Endothelial cell of hepatic sinusoid (primary cell): ENCODE measurements around the gene CREB5.
"Not testable (repeated sequence)": the region's sequence is repeated elsewhere in the genome, so short reads cannot be mapped to it uniquely, and the experiment has no call there.

Experiments used
- in situ Hi-C: cut with HindIII; loops from 2 replicates; pipeline ENCODE4 v1.10.0; 2017; ENCODE audit warnings: low sequenced_read_pairs

The CREB5 gene, protein sequence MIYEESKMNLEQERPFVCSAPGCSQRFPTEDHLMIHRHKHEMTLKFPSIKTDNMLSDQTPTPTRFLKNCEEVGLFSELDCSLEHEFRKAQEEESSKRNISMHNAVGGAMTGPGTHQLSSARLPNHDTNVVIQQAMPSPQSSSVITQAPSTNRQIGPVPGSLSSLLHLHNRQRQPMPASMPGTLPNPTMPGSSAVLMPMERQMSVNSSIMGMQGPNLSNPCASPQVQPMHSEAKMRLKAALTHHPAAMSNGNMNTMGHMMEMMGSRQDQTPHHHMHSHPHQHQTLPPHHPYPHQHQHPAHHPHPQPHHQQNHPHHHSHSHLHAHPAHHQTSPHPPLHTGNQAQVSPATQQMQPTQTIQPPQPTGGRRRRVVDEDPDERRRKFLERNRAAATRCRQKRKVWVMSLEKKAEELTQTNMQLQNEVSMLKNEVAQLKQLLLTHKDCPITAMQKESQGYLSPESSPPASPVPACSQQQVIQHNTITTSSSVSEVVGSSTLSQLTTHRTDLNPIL

DNA sequence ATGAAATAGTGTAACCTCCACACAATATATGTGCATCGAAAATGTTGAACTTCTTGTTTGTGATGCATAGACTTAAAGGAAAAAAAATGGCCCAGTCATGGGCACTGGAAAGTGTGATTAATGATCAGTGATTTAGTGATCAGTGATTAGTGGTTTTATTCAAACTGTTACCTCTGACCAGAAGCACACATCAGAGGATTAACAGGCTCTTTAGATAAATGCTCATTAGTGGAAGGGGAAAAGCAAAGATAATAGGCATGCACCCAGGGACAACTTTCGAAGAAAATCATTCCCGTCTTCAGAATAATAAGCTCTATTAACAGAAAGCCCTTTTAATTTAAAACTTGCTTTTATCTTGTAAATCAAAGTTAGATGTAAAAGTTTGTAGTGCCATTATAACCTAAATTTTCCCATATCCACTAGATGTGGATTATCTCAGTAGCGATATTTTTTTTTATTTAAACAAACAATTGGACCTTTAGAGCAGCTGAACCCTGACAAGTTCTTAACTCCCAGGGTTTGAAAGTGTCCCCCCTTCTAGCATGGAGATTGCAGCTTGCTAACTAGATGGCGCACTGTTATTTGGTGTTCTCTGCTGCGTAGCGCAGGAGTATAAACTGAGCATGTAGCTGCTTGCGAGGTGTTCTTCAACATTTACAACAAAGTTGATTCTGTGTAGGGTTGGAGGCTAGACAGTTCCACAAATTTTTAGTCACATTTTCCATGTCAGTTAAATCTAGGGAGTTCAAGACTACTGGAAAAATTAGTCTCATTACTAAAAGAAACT lies at the start of gene CREB5:
Gene CREB5 (plus strand): TSS at position 643 of the 787 bp plus-strand sequence. CDS start 397 bp downstream, outside the sequence.
- in situ Hi-C loops, result no loop called here

DNA sequence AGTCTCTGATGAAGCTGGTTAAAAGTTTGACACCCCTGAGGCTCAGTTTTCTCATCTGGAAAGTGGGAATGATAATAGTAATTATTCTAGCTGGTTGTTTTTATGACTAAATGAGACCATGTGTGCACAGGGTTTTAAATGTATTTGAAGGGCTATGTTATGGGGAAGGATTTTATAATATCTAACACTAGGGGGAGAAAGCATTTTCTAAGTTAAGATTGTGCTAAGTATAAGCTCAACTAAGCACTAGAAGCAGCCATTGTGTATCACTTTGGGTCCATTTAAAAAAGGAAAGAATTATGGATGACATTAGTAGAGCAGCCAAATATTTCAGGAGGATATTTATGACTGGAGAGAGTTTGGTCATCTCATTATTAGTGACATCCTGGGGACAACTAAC lies 49.5 kb upstream of the CREB5 start:
- in situ Hi-C loops, result no loop called here

GRCh38 chr7:28364082-28364481 lies 48.2 kb upstream of the CREB5 start:
- in situ Hi-C loops, result no loop called here

GRCh38 chr7:28369523-28369922 lies 42.8 kb upstream of the CREB5 start:
- in situ Hi-C loops, result no loop called here

DNA sequence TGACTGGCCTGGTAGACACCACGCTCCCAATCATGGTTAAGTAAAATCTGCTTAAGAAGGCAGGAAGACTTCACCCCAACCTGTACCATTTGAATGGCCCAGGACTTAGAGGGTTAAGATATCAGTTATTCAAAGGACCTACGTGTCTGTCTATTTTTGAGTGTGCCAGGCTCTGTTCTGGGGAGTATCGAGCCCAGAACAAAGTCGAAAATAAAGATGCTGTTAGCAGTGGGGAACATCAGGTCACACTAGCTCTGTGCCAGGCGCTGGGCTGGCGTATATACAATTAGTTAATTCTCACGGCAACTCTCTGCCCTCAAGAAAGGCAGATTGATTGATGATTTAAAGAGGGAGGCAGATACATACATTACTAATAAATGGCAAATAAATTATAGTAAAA lies 40.5 kb upstream of the CREB5 start:
- in situ Hi-C loops, result no loop called here

GRCh38 chr7:28373990-28374389 lies 38.3 kb upstream of the CREB5 start:
- in situ Hi-C loops, result no loop called here

- in situ Hi-C loops, result no loop called here
Measured at GRCh38 chr7:28375729-28376128, 36.6 kb upstream of the CREB5 start.

DNA sequence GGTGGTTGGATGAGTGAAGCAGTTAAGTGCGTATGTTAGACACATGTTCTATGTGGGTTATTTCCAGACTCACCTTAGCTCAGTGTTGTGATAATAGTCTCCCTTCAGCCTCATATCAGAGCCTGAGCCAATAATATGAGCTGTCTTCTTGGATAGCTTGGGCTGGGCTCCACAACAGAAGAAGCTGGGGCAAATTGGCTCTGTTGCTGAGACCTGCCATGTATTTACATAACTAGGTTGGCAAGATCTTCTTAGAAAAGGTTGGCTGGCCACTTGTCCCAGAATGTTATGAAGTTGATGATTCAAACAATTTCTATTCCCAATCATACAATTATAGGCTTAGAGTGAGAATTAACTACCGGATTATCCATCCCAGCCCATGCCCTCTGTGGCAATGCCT lies 35.7 kb upstream of the CREB5 start:
- in situ Hi-C loops, result no loop called here

DNA sequence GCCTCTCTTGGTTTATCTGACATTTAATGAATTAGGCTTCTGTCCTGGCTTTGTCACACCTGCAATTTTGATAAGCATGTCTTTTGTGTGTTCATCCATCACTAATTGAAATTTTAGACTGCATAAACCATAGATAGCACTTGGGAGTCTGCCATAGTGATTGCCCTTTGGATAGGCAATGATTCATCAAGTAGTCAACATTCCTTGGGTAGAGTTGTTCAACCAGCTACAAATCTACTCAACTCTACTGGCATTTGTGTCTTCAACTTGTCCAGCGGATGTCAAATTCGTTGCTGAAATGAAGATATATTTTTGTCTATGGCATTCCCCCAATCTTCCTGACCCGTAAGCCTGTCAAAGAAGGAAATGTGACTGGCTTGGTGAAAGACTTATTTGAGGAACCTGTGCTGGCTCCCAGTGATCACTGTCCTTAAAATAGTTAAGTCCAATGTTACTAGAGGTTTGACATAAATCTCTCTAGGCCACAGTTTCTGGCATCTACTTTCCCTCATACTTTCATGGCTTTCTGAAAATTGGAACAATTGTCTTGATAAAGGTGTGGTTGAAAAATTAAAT lies 33.7 kb upstream of the CREB5 start:
- in situ Hi-C loops, result no loop called here

DNA sequence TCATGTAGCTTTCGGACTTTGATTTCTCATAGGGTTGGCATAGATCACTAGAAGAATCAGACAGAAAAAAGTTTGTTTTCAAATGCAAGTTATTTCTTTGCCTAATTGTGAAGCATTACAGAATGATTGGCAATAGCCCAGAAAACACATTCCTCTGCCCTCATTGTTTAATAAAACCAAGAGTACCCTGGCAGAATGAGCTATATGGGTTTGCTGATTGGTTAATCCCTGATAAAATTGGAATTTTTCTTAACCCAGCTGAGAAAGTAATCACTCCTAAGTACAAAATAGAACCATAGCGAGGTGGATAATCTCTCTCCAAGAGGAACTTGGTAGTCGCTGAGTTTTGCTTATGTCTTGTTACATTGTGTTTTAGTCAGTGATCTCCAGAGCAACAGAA lies 30.9 kb upstream of the CREB5 start:
- in situ Hi-C loops, result no loop called here

DNA sequence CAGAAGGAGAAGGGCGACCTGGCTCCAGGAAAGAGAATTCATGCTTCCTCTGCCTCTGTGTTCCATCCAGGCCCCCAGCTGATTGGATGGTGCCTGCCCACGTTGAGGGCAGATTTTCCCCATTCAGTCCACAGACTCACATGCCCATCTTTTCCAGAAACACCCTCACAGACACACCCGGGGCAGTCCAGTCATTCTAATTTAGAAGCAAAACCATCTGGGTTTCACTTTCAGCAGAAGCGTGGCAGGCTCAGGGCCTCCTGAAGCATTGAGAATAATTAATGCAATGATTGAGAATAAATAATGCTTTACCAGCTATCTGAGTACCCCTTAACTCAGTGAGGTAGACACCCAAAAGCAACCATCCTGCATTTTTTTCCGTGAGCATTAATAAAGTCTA lies 30.2 kb upstream of the CREB5 start:
- in situ Hi-C loops, result no loop called here

- in situ Hi-C loops, result no loop called here
Measured at GRCh38 chr7:28383975-28384374, 28.3 kb upstream of the CREB5 start.

DNA sequence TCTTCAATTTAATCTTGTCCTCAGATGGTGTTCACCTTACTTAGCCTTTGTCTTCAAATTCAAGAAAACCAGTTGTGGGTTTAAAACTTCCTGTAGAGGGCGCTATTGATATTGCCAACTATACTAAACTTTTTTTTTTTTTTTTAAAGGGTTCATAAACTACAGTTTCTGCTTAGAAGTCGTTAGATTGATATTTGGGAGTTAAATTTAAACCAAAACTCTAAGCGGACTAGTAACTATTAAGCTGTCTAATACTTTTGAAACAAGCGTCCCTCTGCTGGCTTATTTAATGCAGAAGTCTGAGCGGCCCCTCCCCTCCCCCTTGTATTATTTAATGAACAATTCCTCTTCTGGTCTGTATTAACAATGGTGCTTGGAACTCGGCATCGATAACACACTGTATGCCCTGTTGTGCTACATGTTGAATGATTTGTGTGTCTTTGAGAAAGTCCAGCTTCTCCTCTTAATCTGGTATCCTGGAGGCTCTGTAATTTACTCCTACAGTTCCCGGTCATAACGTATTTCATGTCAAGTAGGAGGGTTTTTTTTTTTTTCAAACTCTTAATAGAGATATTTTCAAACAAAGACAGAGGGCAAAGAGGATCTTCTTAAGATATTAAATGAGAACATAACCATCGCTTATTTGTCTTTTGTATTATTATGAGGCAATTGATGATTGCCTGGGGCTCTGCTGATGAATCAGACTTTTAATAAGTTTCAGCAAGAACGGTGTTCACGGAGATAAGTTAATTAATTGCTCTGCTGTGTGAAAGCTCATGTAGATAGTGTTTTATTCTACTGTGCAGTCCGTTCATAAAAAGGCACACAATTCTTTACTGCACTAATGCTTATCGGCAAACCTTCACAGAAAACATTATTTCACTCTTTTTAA lies 22.6 kb upstream of the CREB5 start:
- in situ Hi-C loops, result no loop called here

GRCh38 chr7:28390426-28390825 lies 21.9 kb upstream of the CREB5 start:
- in situ Hi-C loops, result no loop called here

- in situ Hi-C loops, result no loop called here
Measured at GRCh38 chr7:28392289-28392688, 20.0 kb upstream of the CREB5 start.

GRCh38 chr7:28395404-28395803 lies 16.9 kb upstream of the CREB5 start:
- in situ Hi-C loops, result no loop called here

- in situ Hi-C loops, result no loop called here
Measured at GRCh38 chr7:28395831-28396230, 16.5 kb upstream of the CREB5 start.

- in situ Hi-C loops, result no loop called here
Measured at GRCh38 chr7:28397141-28397540, 15.2 kb upstream of the CREB5 start.

- in situ Hi-C loops, result no loop called here
Measured at GRCh38 chr7:28400838-28401360, 11.4 kb upstream of the CREB5 start.

DNA sequence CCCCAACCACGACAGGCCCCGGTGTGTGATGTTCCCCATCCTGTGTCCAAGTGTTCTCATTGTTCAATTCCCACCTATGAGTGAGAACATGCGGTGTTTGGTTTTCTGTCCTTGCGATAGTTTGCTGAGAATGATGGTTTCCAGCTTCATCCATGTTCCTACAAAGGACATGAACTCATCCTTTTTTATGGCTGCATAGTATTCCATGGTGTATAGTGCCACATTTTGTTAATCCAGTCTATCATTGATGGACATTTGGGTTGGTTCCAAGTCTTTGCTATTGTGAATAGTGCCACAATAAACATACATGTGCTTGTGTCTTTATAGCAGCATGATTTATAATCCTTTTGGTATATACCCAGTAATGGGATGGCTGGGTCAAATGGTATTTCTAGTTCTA lies 10.8 kb upstream of the CREB5 start:
- in situ Hi-C loops, result not testable (repeated sequence)
